CD4-positive, CD25-positive, alpha-beta regulatory T cell (primary cell): ENCODE measurements around the gene INPP5B. TPM values are rescaled to one million over a fixed set of nuclear protein-coding genes. Genes with fewer than 3 reads are reported as not detected.
"Not testable (repeated sequence)": the region's sequence is repeated elsewhere in the genome, so short reads cannot be mapped to it uniquely, and the experiment has no call there.

Experiments
- ATAC-seq, 2 donors: fragments of 150-1000 bp; cut with Tn5 transposase; one replicate each; pipeline ENCODE4 v1.10.0; 2021; ENCODE audit warnings: low read depth in 2 of 2, moderate number of reproducible peaks in 2 of 2, moderate library complexity in 1 of 2
- DNase-seq, 3 donors: peaks; one replicate each; pipeline versions ENCODE4 v3.0.0 to v3.0.0-alpha.2; 2012 to 2022; ENCODE audit warnings: mixed read lengths in 1 of 3
- H3K27ac ChIP-seq: one replicate; pipeline ENCODE4 v1.7.0; 2013; ENCODE audit warnings: mild to moderate bottlenecking, low read length; ENCODE audit not compliant: insufficient read depth, poor library complexity, severe bottlenecking
- H3K27me3 ChIP-seq: one replicate; pipeline ENCODE4 v1.7.0; 2013; ENCODE audit warnings: low read length; ENCODE audit not compliant: control insufficient read depth, insufficient read depth
- H3K36me3 ChIP-seq: one replicate; pipeline ENCODE4 v1.7.0; 2013; ENCODE audit warnings: mild to moderate bottlenecking, low read length, moderate library complexity; ENCODE audit not compliant: control insufficient read depth, insufficient read depth
- H3K4me1 ChIP-seq: 2 replicates; pipeline ENCODE4 v1.7.0; 2013; ENCODE audit warnings: mild to moderate bottlenecking, low read length; ENCODE audit not compliant: insufficient read depth, control insufficient read depth, poor library complexity, severe bottlenecking
- H3K4me3 ChIP-seq: one replicate; pipeline ENCODE4 v1.7.0; 2013; ENCODE audit warnings: low read depth, mild to moderate bottlenecking, low read length, moderate library complexity
- H3K9me3 ChIP-seq, 2 experiments: 1 replicate in 1 of 2; 2 replicates in 1 of 2; pipeline ENCODE4 v1.7.0; 2013; ENCODE audit warnings: low read length in 2 of 2, mild to moderate bottlenecking in 1 of 2, moderate library complexity in 1 of 2; ENCODE audit not compliant: control insufficient read depth in 2 of 2
- H3K27ac Mint-ChIP-seq, 3 donors: one replicate each; pipeline ENCODE4 v1.8.0; 2020 to 2022; ENCODE audit warnings: mild to moderate bottlenecking in 3 of 3, mixed read lengths in 3 of 3, moderate library complexity in 2 of 3
- H3K27me3 Mint-ChIP-seq: one replicate; pipeline ENCODE4 v1.8.0; 2022; ENCODE audit warnings: mild to moderate bottlenecking, mixed read lengths
- H3K36me3 Mint-ChIP-seq: one replicate; pipeline ENCODE4 v1.8.0; 2020; ENCODE audit warnings: mixed read lengths
- H3K4me1 Mint-ChIP-seq, 4 donors: one replicate each; pipeline ENCODE4 v1.8.0; 2020 to 2022; ENCODE audit warnings: mixed read lengths in 4 of 4, mild to moderate bottlenecking in 1 of 4
- H3K4me3 Mint-ChIP-seq, 4 donors: one replicate each; pipeline ENCODE4 v1.8.0; 2020 to 2022; ENCODE audit warnings: mild to moderate bottlenecking in 4 of 4, mixed read lengths in 4 of 4, moderate library complexity in 3 of 4
- H3K9me3 Mint-ChIP-seq, 7 donors: one replicate each; pipeline ENCODE4 v1.8.0; 2020 to 2022; ENCODE audit warnings: mixed read lengths in 7 of 7, mild to moderate bottlenecking in 3 of 7, moderate library complexity in 2 of 7
- polyA plus RNA-seq, 4 donors: library from polyadenylated mRNA; unstranded; fragments of 300-500 nt; fragmentation: Illumina TruSeq; gene quantifications; one replicate each; pipeline ENCODE4 v1.2.3, GENCODE V29; 2021
- total RNA-seq: library from RNA; stranded (reverse); gene quantifications from one replicate; pipeline ENCODE4 v1.2.3, GENCODE V29; 2022

INPP5B gene
- total and polyA plus RNA-seq, 5 donors from 2014 or later = 15.4 to 23.8 (median 19.2) TPM

DNA sequence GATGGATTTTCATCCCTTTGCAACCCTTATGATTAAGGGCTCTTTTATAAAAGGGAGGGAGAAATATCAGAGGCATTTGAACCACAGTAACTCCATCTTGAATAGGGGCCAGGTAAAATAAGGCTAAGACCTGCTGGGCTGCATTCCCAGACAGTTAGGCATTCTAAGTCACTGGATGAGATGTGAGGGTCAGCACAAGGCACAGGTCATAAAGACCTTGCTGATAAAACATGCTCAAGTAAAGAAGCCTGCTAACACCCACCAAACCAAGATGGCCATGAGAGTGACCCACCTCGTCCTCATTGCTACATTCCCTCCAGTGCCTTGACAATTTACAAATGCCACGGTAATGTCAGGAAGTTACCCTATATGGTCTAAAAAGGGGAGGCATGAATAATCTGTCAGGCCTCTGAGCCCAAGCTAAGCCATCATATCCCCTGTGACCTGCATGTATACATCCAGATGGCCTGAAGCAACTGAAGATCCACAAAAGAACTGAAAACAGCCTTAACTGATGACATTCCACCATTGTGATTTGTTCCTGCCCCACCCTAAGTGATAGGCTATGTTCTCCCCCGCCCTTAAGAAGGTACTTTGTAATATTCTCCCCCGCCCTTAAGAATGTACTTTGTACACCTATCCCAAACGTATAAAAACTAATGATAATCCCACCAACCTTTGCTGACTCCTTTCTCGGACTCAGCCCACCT lies 39.3 kb downstream of the INPP5B start:
- ATAC-seq, H3K36me3 ChIP-seq, H3K4me3 Mint-ChIP-seq, DNase-seq, H3K27ac Mint-ChIP-seq, H3K27me3 ChIP-seq, H3K27me3 Mint-ChIP-seq, H3K36me3 Mint-ChIP-seq, H3K4me1 ChIP-seq, H3K27ac ChIP-seq, H3K4me3 ChIP-seq, H3K4me1 Mint-ChIP-seq: not testable (repeated sequence)
- peaks cover 0 to 17% (median 4%) of the 10 kb centered on the region in 7 donors for H3K9me3 Mint-ChIP-seq
- peaks cover 11 to 30% of the 10 kb centered on the region in 2 experiments for H3K9me3 ChIP-seq

DNA sequence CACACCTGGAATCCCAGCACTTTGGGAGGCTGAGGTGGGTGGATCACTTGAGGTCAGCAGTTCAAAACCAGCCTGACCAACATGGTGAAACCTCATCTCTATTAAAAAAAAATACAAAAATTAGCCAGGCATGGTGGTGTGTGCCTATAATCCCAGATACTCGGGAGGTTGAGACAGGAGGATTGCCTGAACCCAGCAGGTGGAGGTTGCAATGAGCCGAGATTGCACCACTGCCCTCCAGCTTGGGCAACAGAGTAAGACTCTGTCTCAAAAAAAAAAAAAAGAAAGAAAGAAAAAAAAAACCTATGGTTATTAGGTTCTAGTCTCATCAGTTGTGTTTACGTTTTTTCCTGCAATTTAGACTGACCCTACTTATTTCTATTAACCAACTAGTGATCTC lies 40.3 kb downstream of the INPP5B start:
- H3K36me3 ChIP-seq = not testable (repeated sequence)

DNA sequence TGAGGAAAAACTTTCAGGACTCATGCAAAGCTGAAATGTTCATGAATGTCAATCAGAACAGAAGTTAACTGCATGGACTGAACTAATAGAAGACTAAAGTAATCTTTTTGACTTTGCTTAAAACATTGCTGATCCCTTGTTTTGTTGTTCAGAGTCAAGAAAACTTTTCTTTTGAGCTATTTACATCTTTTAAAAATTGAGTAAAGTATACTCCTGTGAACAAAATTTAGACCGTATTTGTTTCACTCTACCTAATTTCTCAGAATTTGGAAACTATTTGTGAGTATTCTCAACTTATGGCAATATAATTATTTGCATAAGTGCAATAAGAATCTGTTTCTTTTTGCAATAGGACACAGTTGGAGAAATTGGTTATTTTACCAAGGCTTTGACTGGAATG lies 41.1 kb downstream of the INPP5B start:
- Mint-ChIP-seq H3K4me3 (no peak overlapping the region), H3K4me1 (peaks cover 10 to 18% (median 15%) of the 10 kb centered on the region in 4 donors), H3K9me3 (peaks cover 0 to 17% (median 4%) of the 10 kb centered on the region in 7 donors), H3K27me3 (no peaks in the 10 kb centered on the region), H3K27ac (no peak overlapping the region), H3K36me3 (peaks cover 17% of the 10 kb centered on the region)
- DNase-seq (no peak), ATAC-seq (no peak)
- H3K27ac ChIP-seq = no peak overlapping the region
- no peaks in the 10 kb centered on the region for H3K4me1 ChIP-seq
- no peaks in the 10 kb centered on the region for H3K27me3 ChIP-seq
- H3K36me3 ChIP-seq = peaks cover 6% of the 10 kb centered on the region
- peaks cover 7 to 24% of the 10 kb centered on the region in 2 experiments for H3K9me3 ChIP-seq
- no peak overlapping the region for H3K4me3 ChIP-seq

More for the DNA sequence above, 40.3 kb downstream of the INPP5B start:
- not testable (repeated sequence) for H3K4me1 ChIP-seq, H3K4me3 ChIP-seq, H3K27ac ChIP-seq, DNase-seq, H3K27me3 ChIP-seq, H3K27me3 Mint-ChIP-seq, ATAC-seq
- H3K9me3 ChIP-seq = peaks cover 10 to 29% of the 10 kb centered on the region in 2 experiments
- H3K36me3 Mint-ChIP-seq = peaks cover 11% of the 10 kb centered on the region
- H3K4me3 Mint-ChIP-seq = peak overlapping the region in 1 of 4 donors; percentile 23
- H3K4me1 Mint-ChIP-seq = peaks cover 4 to 12% (median 9%) of the 10 kb centered on the region in 4 donors
- H3K9me3 Mint-ChIP-seq = peaks cover 0 to 17% (median 4%) of the 10 kb centered on the region in 7 donors
- H3K27ac Mint-ChIP-seq = peak overlapping the region in 1 of 3 donors; percentile 56

DNA sequence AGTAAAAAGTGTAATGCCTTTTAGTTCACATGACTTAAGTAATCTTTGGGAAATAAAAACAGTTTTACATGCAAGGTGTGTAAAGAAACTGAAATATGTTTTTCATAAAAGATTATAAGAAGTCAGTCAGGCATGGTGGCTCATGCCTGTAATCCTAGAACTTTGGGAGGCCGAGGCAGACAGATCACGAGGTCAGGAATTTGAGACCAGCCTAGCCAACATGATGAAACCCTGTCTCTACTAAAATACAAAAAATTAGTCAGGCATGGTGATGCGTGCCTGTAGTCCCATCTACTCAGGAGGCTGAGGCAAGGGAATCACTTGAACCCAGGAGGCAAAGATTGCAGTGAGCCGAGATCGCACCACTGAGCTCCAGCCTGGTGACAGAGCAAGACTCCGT lies 42.9 kb downstream of the INPP5B start:
- not testable (repeated sequence) for H3K27me3 ChIP-seq, H3K27ac ChIP-seq, H3K36me3 ChIP-seq, H3K4me3 ChIP-seq, H3K4me1 ChIP-seq, DNase-seq, ATAC-seq, H3K27ac Mint-ChIP-seq, H3K27me3 Mint-ChIP-seq, H3K4me3 Mint-ChIP-seq
- peaks cover 17% of the 10 kb centered on the region for H3K36me3 Mint-ChIP-seq
- H3K9me3 Mint-ChIP-seq = peaks cover 0 to 15% (median 3%) of the 10 kb centered on the region in 7 donors
- peaks cover 7 to 19% (median 11%) of the 10 kb centered on the region in 4 donors for H3K4me1 Mint-ChIP-seq
- peaks cover 7 to 24% of the 10 kb centered on the region in 2 experiments for H3K9me3 ChIP-seq

GRCh38 chr1:37902983-37903382 lies 43.9 kb downstream of the INPP5B start:
- H3K27ac ChIP-seq = no peak overlapping the region
- H3K9me3 ChIP-seq = peaks cover 7 to 24% of the 10 kb centered on the region in 2 experiments
- H3K4me3 ChIP-seq = no peak overlapping the region
- DNase-seq (no peak), ATAC-seq (no peak)
- Mint-ChIP-seq H3K4me3 (no peak overlapping the region), H3K36me3 (peaks cover 13% of the 10 kb centered on the region), H3K4me1 (peaks cover 6 to 16% (median 10%) of the 10 kb centered on the region in 4 donors), H3K27me3 (no peaks in the 10 kb centered on the region), H3K27ac (no peak overlapping the region), H3K9me3 (peaks cover 0 to 8% (median 0%) of the 10 kb centered on the region in 7 donors)
- H3K27me3 ChIP-seq = no peaks in the 10 kb centered on the region
- no peaks in the 10 kb centered on the region for H3K4me1 ChIP-seq
- peaks cover 6% of the 10 kb centered on the region for H3K36me3 ChIP-seq

DNA sequence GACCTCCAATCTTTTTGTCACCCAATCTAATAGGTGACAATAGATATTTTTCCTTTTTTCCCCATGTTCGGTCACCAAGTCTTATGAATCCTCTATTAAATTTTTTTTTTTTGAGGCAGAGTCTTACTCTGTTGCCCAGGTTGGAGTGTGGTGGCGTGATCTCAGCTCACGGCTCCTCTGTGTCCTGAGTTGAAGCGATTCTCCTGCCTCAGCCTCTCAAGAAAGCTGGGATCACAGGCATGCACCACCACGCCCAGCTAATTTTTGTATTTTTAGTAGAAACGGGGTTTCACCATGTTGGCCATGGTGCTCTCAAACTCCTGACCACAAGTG lies 45.0 kb downstream of the INPP5B start:
- peaks cover 6 to 15% (median 9%) of the 10 kb centered on the region in 4 donors for H3K4me1 Mint-ChIP-seq
- H3K9me3 Mint-ChIP-seq = peaks cover 0 to 2% (median 0%) of the 10 kb centered on the region in 7 donors
- DNase-seq = no peak
- H3K27ac Mint-ChIP-seq = peak overlapping the region; percentile 71 to 92 (median 74)
- H3K36me3 Mint-ChIP-seq = peaks cover 8% of the 10 kb centered on the region
- H3K4me1 ChIP-seq = no peaks in the 10 kb centered on the region
- no peaks in the 10 kb centered on the region for H3K27me3 Mint-ChIP-seq
- no peaks in the 10 kb centered on the region for H3K27me3 ChIP-seq
- no peak overlapping the region for H3K4me3 ChIP-seq
- H3K4me3 Mint-ChIP-seq = peak overlapping the region in 1 of 4 donors; percentile 12
- no peak overlapping the region for H3K27ac ChIP-seq
- peaks cover 7 to 16% of the 10 kb centered on the region in 2 experiments for H3K9me3 ChIP-seq
- peaks cover 6% of the 10 kb centered on the region for H3K36me3 ChIP-seq
- ATAC-seq = no peak

DNA sequence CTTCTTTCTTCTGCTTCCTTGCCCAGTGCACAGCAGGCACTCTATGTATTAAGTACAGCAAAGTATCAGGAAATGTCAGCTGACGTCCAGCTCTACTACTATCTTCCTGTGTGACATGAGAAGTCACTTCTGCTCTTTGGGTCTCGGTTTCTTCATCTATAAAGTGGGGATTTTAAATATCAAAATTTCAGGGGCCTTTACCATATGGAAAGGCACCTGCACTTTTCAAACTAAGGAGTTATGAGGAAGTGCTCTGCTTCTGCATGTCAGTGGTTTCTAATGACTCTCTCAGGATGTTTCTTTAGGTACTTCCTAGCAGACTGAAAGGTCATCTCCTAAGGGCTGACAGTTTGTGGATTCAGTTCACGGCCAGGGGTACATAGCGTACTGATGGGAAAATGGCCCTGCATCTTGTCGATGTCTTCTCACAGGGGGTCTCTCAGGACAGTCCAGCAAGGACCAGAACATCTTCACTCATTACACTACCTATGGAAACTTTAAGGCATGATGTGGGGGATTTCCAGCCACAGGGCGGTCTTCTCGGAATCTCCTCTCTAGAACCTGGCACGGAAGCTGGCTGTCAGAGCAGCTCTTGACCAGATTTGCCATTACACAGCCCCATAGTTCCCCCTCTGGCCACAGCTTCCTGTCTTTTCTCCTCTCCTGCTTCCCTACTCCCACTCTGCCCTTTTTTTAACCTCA lies 45.5 kb downstream of the INPP5B start:
- ATAC-seq = no peak
- Mint-ChIP-seq H3K27ac (peak overlapping the region; percentile 71 to 85 (median 74)), H3K27me3 (no peaks in the 10 kb centered on the region), H3K4me3 (peak overlapping the region in 1 of 4 donors; percentile 28), H3K9me3 (peaks cover 0 to 2% (median 0%) of the 10 kb centered on the region in 7 donors), H3K36me3 (peaks cover 8% of the 10 kb centered on the region), H3K4me1 (peaks cover 6 to 15% (median 9%) of the 10 kb centered on the region in 4 donors)
- Histone ChIP-seq H3K27ac (no peak overlapping the region), H3K36me3 (peaks cover 6% of the 10 kb centered on the region), H3K9me3 (peaks cover 7 to 11% of the 10 kb centered on the region in 2 experiments), H3K27me3 (no peaks in the 10 kb centered on the region), H3K4me3 (no peak overlapping the region), H3K4me1 (no peaks in the 10 kb centered on the region)
- DNase-seq = peak in 1 of 3 donors; percentile 6
